Sigmoid colon (tissue), 7 donors: ENCODE data around the gene ETV1. TPM values are rescaled to one million over a fixed set of nuclear protein-coding genes. Genes with fewer than 3 reads are reported as not detected.
"Not testable (repeated sequence)": the region's sequence is repeated elsewhere in the genome, so short reads cannot be mapped to it uniquely, and the experiment has no call there.

Source experiments
- DNase-seq: peaks from one replicate; pipeline ENCODE4 v3.0.0-alpha.2; 2019
- H3K27ac ChIP-seq, 4 donors: fragments of 200-600 bp; sonication (generic); one replicate each; pipeline ENCODE4 v1.5.1; 2016 to 2019; ENCODE audit warnings: mild to moderate bottlenecking in 1 of 4
- H3K27me3 ChIP-seq, 3 donors: fragments of 200-600 bp; sonication (generic); one replicate each; pipeline ENCODE4 v1.5.1; 2019; ENCODE audit warnings: mild to moderate bottlenecking in 1 of 3
- H3K36me3 ChIP-seq, 4 donors: fragments of 200-600 bp; sonication (generic); one replicate each; pipeline ENCODE4 v1.5.1; 2016 to 2019
- H3K4me1 ChIP-seq, 4 donors: fragments of 200-600 bp; sonication (generic); one replicate each; pipeline ENCODE4 v1.5.1; 2017 to 2019
- H3K4me3 ChIP-seq, 4 donors: fragments of 200-600 bp; sonication (generic); one replicate each; pipeline ENCODE4 v1.5.1; 2017 to 2019; ENCODE audit warnings: mild to moderate bottlenecking in 2 of 4, moderate library complexity in 1 of 4
- H3K9me3 ChIP-seq, 4 donors: fragments of 200-600 bp in 3 of 4; sonication (generic) in 3 of 4; one replicate each; pipeline versions ENCODE4 v1.5.1 to v1.6.1; 2013 to 2019
- CTCF ChIP-seq, 4 experiments: fragments of 450-650 bp in 3 of 4; fragments of 200-600 bp in 1 of 4; IDR thresholded peaks; one replicate each; pipeline ENCODE4 v1.5.1; 2016 to 2019; ENCODE audit warnings: antibody characterized with exemption in 4 of 4, mild to moderate bottlenecking in 3 of 4, moderate library complexity in 2 of 4
- EP300 ChIP-seq, 4 donors: sonication (generic); formaldehyde crosslinking; IDR thresholded peaks; one replicate each; pipeline ENCODE4 v1.6.1; 2017; ENCODE audit warnings: antibody characterized with exemption in 4 of 4
- POLR2A ChIP-seq, 2 donors: fragments of 450-650 bp; IDR thresholded peaks; one replicate each; pipeline ENCODE4 v1.6.1; 2016; ENCODE audit warnings: antibody characterized with exemption in 2 of 2, mild to moderate bottlenecking in 2 of 2, moderate library complexity in 2 of 2
- POLR2AphosphoS5 ChIP-seq, 4 donors: sonication (generic); formaldehyde crosslinking; IDR thresholded peaks; one replicate each; pipeline ENCODE4 v1.6.1; 2017; ENCODE audit warnings: antibody characterized with exemption in 4 of 4
- WGBS, 2 donors: extraction: QIAGEN DNeasy Blood & Tissue Kit; methylation state at CpG; one replicate each; pipeline ENCODE4 v1.1.7; 2013; 5-methylcytosine and 5-hydroxymethylcytosine counted together
- intact Hi-C: fragments of 100-400 bp; cut with DNase I; formaldehyde crosslinking; loops from one replicate; pipeline ENCODE4 v1.15.1; 2023
- polyA plus RNA-seq, 3 donors: library from polyadenylated mRNA; stranded (reverse); fragments of 200-250 nt; gene quantifications; one replicate each; pipeline ENCODE4 v1.2.3, GENCODE V29; 2013
- total RNA-seq, 4 donors: library from RNA; depleted of rRNA; stranded (reverse); fragments of >200 nt; gene quantifications; one replicate each; pipeline ENCODE4 v1.1.0, GENCODE V29; 2016
- donor health status: healthy with polysubstance abuse.
- donor health status: Bipolar disorder and iron deficiency.
- donor health status: healthy.

Gene ETV1
- total and polyA plus RNA-seq, 7 donors: 0.60 to 13.6 (median 6.5) TPM

GRCh38 chr7:13920053-13920697, 69.3 kb downstream of the ETV1 start:
- DNase-seq: no peak
- WGBS, 2 donors: 21 to 62% methylated on average over 1 of the region's 1 CpG
- TF ChIP-seq CTCF (IDR thresholded peaks at IDR 0.05) (no peak), POLR2A (IDR thresholded peaks at IDR 0.05) (no peak), POLR2AphosphoS5 (IDR thresholded peaks at IDR 0.05) (no peak)

DNA sequence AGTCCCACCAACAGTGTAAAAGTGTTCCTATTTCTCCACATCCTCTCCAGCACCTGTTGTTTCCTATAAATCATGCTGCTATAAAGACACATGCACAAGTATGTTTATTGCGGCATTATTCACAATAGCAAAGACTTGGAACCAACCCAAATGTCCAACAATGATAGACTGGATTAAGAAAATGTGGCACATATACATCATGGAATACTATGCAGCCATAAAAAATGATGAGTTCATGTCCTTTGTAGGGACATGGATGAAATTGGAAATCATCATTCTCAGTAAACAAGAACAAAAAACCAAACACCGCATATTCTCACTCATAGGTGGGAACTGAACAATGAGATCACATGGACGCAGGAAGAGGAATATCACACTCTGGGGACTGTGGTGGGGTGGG, 71.1 kb downstream of the ETV1 start:
- H3K36me3 ChIP-seq, H3K27ac ChIP-seq, H3K4me1 ChIP-seq, H3K9me3 ChIP-seq, H3K4me3 ChIP-seq, intact Hi-C loops, H3K27me3 ChIP-seq, DNase-seq: not testable (repeated sequence)
- 80 to 91% methylated on average over 3 of the region's 3 CpGs for WGBS, 2 donors

More at GRCh38 chr7:13920053-13920697, 69.3 kb downstream of the ETV1 start:
- Histone ChIP-seq H3K36me3 (no peaks in the 10 kb centered on the region), H3K27ac (peak overlapping the region in 2 of 4 donors; percentile 1 to 7), H3K9me3 (no peaks in the 10 kb centered on the region), H3K4me1 (peaks cover 0 to 8% (median 8%) of the 10 kb centered on the region in 4 donors), H3K4me3 (no peak overlapping the region), H3K27me3 (no peaks in the 10 kb centered on the region)
- intact Hi-C loops: no loop called here

- 83 to 86% methylated on average over 7 of the region's 7 CpGs for WGBS, 2 donors
- intact Hi-C loops: not testable (repeated sequence)
Observed at GRCh38 chr7:13917103-13917502, 72.4 kb downstream of the ETV1 start.

DNA sequence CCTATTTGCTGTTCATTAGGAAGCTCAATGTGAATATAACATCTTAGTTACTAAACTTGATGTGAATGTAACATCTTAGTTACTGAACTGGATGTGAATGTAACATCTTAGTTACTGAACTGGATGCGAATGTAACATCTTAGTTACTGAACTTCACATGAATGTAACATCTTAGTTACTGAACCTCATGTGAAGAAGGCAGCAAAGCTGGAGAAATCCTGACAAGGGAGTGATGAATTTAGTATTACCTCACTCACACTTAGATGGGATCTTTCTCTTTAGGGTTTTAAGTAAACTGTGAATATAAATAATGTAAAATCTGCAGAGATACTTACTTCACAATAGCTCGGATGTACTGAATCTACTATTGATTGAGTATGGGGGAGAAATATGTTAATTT, 73.6 kb downstream of the ETV1 start:
- WGBS, 2 donors: 43% methylated on average over 2 of the region's 2 CpGs
- peaks cover 0 to 8% (median 8%) of the 10 kb centered on the region in 4 donors for H3K4me1 ChIP-seq
- H3K36me3 ChIP-seq: no peaks in the 10 kb centered on the region
- H3K4me3 ChIP-seq: no peak overlapping the region
- no peak for DNase-seq
- intact Hi-C loops: no loop called here
- no peak overlapping the region for H3K27ac ChIP-seq
- H3K27me3 ChIP-seq: no peaks in the 10 kb centered on the region
- no peak for TF ChIP-seq POLR2AphosphoS5 (IDR thresholded peaks at IDR 0.05)
- TF ChIP-seq POLR2A (IDR thresholded peaks at IDR 0.05): no peak
- TF ChIP-seq CTCF (IDR thresholded peaks at IDR 0.05): no peak
- no peak for TF ChIP-seq EP300 (IDR thresholded peaks at IDR 0.05)
- no peaks in the 10 kb centered on the region for H3K9me3 ChIP-seq

More at GRCh38 chr7:13917103-13917502, 72.4 kb downstream of the ETV1 start:
- not testable (repeated sequence) for H3K9me3 ChIP-seq, H3K27ac ChIP-seq, H3K27me3 ChIP-seq, H3K36me3 ChIP-seq, H3K4me1 ChIP-seq, DNase-seq, H3K4me3 ChIP-seq

DNA sequence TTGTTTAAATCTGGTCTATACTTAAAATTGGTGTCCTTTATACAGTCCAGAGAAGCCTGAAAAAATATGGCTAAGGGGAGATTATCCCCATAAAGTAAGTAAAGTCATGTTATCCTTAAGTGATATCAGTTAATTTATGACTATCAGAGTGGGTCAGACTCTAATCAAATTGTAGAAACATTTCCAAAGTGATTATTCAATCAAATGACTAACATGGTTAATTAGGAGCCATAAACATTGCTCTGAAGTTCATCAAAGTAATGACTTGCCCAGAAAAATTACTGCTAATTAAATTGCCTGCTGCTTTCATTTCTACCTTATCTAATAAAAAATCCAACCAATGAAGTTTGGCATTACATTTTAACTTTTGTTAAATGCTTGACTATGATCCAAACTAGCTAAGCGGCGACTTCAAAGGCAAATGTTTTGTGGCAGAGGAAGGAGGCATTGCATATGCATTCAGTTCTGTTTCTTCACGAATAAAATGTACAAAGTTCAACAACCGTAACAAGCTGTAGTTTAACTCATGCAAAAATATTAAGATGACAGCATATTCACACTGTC, 76.7 kb downstream of the ETV1 start:
- Histone ChIP-seq H3K27me3 (no peaks in the 10 kb centered on the region), H3K36me3 (no peaks in the 10 kb centered on the region), H3K4me3 (no peak overlapping the region), H3K9me3 (no peaks in the 10 kb centered on the region), H3K27ac (no peak overlapping the region), H3K4me1 (no peaks in the 10 kb centered on the region)
- TF ChIP-seq POLR2AphosphoS5 (IDR thresholded peaks at IDR 0.05) (no peak), CTCF (IDR thresholded peaks at IDR 0.05) (no peak), POLR2A (IDR thresholded peaks at IDR 0.05) (no peak), EP300 (IDR thresholded peaks at IDR 0.05) (no peak)
- WGBS, 2 donors: 16 to 61% methylated on average over 4 of the region's 4 CpGs
- intact Hi-C loops: no loop called here
- no peak for DNase-seq

DNA sequence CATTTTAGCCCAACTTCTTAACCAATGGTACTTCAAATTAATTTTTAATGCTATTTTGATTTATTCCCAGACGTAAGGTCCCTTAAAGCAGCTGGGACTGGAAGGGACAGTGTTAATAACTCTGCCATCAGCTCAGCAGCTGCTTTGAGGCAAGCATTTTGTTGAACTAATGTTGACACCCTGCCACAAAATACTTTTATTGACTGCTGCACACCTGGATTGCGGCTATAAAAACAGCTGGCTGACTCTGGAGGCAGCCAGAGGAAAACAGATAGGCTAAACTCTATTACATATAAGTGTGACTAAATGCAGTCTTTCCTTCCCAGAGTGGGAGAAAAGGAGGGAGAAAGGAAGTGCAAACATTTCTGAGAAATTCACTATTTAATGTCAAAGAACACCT, 77.6 kb downstream of the ETV1 start:
- H3K9me3 ChIP-seq: no peaks in the 10 kb centered on the region
- H3K36me3 ChIP-seq: no peaks in the 10 kb centered on the region
- H3K27ac ChIP-seq: no peak overlapping the region
- no peaks in the 10 kb centered on the region for H3K4me1 ChIP-seq
- TF ChIP-seq EP300 (IDR thresholded peaks at IDR 0.05): no peak
- no peak overlapping the region for H3K4me3 ChIP-seq
- intact Hi-C loops: no loop called here
- WGBS, 2 donors: 18 to 56% methylated on average over 2 of the region's 2 CpGs
- DNase-seq: no peak
- no peaks in the 10 kb centered on the region for H3K27me3 ChIP-seq
